Measurements from ENCODE around the gene STRADA. TPM values are rescaled to one million over a fixed set of nuclear protein-coding genes. Genes with fewer than 3 reads are reported as not detected.

Gene STRADA
- total and polyA plus RNA-seq, 2 experiments from 2014 or later = 18.0 to 28.8 TPM

GRCh38 chr17:63709110-63709509 is 32.5 kb downstream of the STRADA start:
- H4K20me1 ChIP-seq (replicated peaks; ENCODE audit: insufficient read depth) = no peaks in the 10 kb centered on the region; the same call in none of the 2 replicates
- H3K36me3 ChIP-seq (ENCODE audit: insufficient read depth) = no peaks in the 10 kb centered on the region; the same call in 1 of the 2 replicates
- no peak overlapping the region for H3K4me3 ChIP-seq
- Mint-ChIP-seq H3K36me3 (ENCODE audit: low read depth) (peaks cover 41% of the 10 kb centered on the region), H3K4me3 (no peak overlapping the region), H3K27ac (no peak overlapping the region), H3K4me1 (peaks cover 5% of the 10 kb centered on the region), H3K9me3 (no peaks in the 10 kb centered on the region), H3K27me3 (ENCODE audit: insufficient read depth, low read depth, poor library complexity) (peaks cover 7% of the 10 kb centered on the region)
- H3K9me2 ChIP-seq (ENCODE audit: insufficient read depth) = no peaks in the 10 kb centered on the region
- ATAC-seq (no peak), DNase-seq (ENCODE audit: low spot score) (no peak)
- TF ChIP-seq STAT1 (IDR thresholded peaks at IDR 0.05; ENCODE audit: unreplicated experiment) (no peak), POLR2AphosphoS5 (IDR thresholded peaks at IDR 0.05; ENCODE audit: low read depth) (no peak)
- H3K4me1 ChIP-seq (ENCODE audit: insufficient read depth) = no peaks in the 10 kb centered on the region
- H3F3A ChIP-seq (replicated peaks; ENCODE audit: low read depth) = no peaks in the 10 kb centered on the region
- H2AFZ ChIP-seq = no peak overlapping the region
- no peak overlapping the region for H3K4me2 ChIP-seq
- H3K27me3 ChIP-seq (ENCODE audit: insufficient read depth) = no peaks in the 10 kb centered on the region
- no peaks in the 10 kb centered on the region for H3K79me2 ChIP-seq (replicated peaks; ENCODE audit: insufficient read depth)
- no peak overlapping the region for H3K27ac ChIP-seq (ENCODE audit: low read depth)

DNA sequence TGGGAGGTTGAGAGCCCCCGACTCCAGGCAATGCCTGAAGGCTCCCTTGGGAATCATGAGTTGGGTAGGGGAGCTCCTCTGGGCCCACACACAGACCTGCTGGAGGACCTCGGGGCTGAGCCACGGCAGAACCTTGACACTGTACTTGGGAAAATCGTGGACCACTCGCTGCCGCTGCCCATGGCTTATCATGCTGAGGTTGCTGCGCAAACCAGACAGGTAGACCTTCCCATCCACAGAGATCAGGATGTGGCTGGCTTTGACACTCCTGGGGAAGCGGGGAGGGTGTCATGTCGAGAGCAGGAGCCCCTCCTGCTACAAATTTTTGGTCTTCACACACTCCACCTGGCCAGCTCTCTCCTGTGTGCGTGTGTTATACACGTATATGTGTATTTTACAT is 34.4 kb downstream of the STRADA start:
- H3K4me3 Mint-ChIP-seq = no peak overlapping the region
- Histone ChIP-seq H2AFZ (no peak overlapping the region), H3K4me2 (no peak overlapping the region), H3F3A (replicated peaks; ENCODE audit: low read depth) (no peaks in the 10 kb centered on the region), H3K4me3 (no peak overlapping the region), H3K27me3 (ENCODE audit: insufficient read depth) (no peaks in the 10 kb centered on the region), H3K27ac (ENCODE audit: low read depth) (no peak overlapping the region), H3K36me3 (ENCODE audit: insufficient read depth) (no peaks in the 10 kb centered on the region; the same call in 1 of the 2 replicates), H3K79me2 (replicated peaks; ENCODE audit: insufficient read depth) (no peaks in the 10 kb centered on the region), H4K20me1 (replicated peaks; ENCODE audit: insufficient read depth) (no peaks in the 10 kb centered on the region; the same call in none of the 2 replicates), H3K9me2 (ENCODE audit: insufficient read depth) (no peaks in the 10 kb centered on the region), H3K4me1 (ENCODE audit: insufficient read depth) (peaks cover 6% of the 10 kb centered on the region)
- DNase-seq (ENCODE audit: low spot score) (no peak), ATAC-seq (no peak)
- H3K27me3 Mint-ChIP-seq (ENCODE audit: insufficient read depth, low read depth, poor library complexity) = peaks cover 12% of the 10 kb centered on the region
- H3K9me3 Mint-ChIP-seq = no peaks in the 10 kb centered on the region
- H3K27ac Mint-ChIP-seq = no peak overlapping the region
- peaks cover 47% of the 10 kb centered on the region for H3K36me3 Mint-ChIP-seq (ENCODE audit: low read depth)
- H3K4me1 Mint-ChIP-seq = peaks cover 18% of the 10 kb centered on the region
- TF ChIP-seq, protein P1, sequence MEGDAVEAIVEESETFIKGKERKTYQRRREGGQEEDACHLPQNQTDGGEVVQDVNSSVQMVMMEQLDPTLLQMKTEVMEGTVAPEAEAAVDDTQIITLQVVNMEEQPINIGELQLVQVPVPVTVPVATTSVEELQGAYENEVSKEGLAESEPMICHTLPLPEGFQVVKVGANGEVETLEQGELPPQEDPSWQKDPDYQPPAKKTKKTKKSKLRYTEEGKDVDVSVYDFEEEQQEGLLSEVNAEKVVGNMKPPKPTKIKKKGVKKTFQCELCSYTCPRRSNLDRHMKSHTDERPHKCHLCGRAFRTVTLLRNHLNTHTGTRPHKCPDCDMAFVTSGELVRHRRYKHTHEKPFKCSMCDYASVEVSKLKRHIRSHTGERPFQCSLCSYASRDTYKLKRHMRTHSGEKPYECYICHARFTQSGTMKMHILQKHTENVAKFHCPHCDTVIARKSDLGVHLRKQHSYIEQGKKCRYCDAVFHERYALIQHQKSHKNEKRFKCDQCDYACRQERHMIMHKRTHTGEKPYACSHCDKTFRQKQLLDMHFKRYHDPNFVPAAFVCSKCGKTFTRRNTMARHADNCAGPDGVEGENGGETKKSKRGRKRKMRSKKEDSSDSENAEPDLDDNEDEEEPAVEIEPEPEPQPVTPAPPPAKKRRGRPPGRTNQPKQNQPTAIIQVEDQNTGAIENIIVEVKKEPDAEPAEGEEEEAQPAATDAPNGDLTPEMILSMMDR (conservative IDR thresholded peaks at IDR 0.05; ENCODE audit: low read depth in 2 of 2) = no peak
- TF ChIP-seq ETS1 (IDR thresholded peaks at IDR 0.05) (no peak), JUNB (IDR thresholded peaks at IDR 0.05; ENCODE audit: unreplicated experiment) (no peak), ZNF331 (CRISPR knock-in tag; IDR thresholded peaks at IDR 0.05; ENCODE audit: low read depth) (no peak), CREB1 (CRISPR knock-in tag; IDR thresholded peaks at IDR 0.05; ENCODE audit: low read depth) (no peak), NANOG (IDR thresholded peaks at IDR 0.05; ENCODE audit: borderline replicate concordance) (no peak), EZH2phosphoT487 (IDR thresholded peaks at IDR 0.05; ENCODE audit: unreplicated experiment) (no peak), EZH2 (IDR thresholded peaks at IDR 0.05; ENCODE audit: low read depth, unreplicated experiment) (no peak)
- TF ChIP-seq, protein P2, sequence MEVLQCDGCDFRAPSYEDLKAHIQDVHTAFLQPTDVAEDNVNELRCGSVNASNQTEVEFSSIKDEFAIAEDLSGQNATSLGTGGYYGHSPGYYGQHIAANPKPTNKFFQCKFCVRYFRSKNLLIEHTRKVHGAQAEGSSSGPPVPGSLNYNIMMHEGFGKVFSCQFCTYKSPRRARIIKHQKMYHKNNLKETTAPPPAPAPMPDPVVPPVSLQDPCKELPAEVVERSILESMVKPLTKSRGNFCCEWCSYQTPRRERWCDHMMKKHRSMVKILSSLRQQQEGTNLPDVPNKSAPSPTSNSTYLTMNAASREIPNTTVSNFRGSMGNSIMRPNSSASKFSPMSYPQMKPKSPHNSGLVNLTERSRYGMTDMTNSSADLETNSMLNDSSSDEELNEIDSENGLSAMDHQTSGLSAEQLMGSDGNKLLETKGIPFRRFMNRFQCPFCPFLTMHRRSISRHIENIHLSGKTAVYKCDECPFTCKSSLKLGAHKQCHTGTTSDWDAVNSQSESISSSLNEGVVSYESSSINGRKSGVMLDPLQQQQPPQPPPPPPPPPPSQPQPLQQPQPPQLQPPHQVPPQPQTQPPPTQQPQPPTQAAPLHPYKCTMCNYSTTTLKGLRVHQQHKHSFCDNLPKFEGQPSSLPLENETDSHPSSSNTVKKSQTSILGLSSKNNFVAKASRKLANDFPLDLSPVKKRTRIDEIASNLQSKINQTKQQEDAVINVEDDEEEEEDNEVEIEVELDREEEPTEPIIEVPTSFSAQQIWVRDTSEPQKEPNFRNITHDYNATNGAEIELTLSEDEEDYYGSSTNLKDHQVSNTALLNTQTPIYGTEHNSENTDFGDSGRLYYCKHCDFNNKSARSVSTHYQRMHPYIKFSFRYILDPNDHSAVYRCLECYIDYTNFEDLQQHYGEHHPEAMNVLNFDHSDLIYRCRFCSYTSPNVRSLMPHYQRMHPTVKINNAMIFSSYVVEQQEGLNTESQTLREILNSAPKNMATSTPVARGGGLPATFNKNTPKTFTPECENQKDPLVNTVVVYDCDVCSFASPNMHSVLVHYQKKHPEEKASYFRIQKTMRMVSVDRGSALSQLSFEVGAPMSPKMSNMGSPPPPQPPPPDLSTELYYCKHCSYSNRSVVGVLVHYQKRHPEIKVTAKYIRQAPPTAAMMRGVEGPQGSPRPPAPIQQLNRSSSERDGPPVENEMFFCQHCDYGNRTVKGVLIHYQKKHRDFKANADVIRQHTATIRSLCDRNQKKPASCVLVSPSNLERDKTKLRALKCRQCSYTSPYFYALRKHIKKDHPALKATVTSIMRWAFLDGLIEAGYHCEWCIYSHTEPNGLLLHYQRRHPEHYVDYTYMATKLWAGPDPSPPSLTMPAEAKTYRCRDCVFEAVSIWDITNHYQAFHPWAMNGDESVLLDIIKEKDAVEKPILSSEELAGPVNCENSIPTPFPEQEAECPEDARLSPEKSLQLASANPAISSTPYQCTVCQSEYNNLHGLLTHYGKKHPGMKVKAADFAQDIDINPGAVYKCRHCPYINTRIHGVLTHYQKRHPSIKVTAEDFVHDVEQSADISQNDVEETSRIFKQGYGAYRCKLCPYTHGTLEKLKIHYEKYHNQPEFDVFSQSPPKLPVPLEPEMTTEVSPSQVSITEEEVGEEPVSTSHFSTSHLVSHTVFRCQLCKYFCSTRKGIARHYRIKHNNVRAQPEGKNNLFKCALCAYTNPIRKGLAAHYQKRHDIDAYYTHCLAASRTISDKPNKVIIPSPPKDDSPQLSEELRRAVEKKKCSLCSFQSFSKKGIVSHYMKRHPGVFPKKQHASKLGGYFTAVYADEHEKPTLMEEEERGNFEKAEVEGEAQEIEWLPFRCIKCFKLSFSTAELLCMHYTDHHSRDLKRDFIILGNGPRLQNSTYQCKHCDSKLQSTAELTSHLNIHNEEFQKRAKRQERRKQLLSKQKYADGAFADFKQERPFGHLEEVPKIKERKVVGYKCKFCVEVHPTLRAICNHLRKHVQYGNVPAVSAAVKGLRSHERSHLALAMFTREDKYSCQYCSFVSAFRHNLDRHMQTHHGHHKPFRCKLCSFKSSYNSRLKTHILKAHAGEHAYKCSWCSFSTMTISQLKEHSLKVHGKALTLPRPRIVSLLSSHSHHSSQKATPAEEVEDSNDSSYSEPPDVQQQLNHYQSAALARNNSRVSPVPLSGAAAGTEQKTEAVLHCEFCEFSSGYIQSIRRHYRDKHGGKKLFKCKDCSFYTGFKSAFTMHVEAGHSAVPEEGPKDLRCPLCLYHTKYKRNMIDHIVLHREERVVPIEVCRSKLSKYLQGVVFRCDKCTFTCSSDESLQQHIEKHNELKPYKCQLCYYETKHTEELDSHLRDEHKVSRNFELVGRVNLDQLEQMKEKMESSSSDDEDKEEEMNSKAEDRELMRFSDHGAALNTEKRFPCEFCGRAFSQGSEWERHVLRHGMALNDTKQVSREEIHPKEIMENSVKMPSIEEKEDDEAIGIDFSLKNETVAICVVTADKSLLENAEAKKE (CRISPR knock-in tag; IDR thresholded peaks at IDR 0.05) = no peak
